Nephron (organoid): Measurements from ENCODE around the gene NDUFS8.

Experiments
- H3K27ac Mint-ChIP-seq, 3 experiments: 2 replicates each; pipeline ENCODE4 v1.8.0; 2020; ENCODE audit warnings: mixed read lengths in 3 of 3, mild to moderate bottlenecking in 2 of 3, moderate library complexity in 1 of 3
- H3K27me3 Mint-ChIP-seq: 2 replicates; pipeline ENCODE4 v1.8.0; 2021; ENCODE audit warnings: low read depth, mild to moderate bottlenecking, moderate library complexity, mixed read lengths
- H3K36me3 Mint-ChIP-seq: 2 replicates; pipeline ENCODE4 v1.8.0; 2020; ENCODE audit warnings: low read depth, mixed read lengths
- H3K4me1 Mint-ChIP-seq: 2 replicates; pipeline ENCODE4 v1.8.0; 2020; ENCODE audit warnings: mixed read lengths
- H3K4me3 Mint-ChIP-seq, 3 experiments: 2 replicates each; pipeline ENCODE4 v1.8.0; 2020; ENCODE audit warnings: mild to moderate bottlenecking in 3 of 3, mixed read lengths in 3 of 3, moderate library complexity in 2 of 3
- H3K9me3 Mint-ChIP-seq: 2 replicates; pipeline ENCODE4 v1.8.0; 2020; ENCODE audit warnings: mixed read lengths
- CTCF ChIP-seq, 3 experiments: fragments of 200-600 bp; sonication (generic); IDR thresholded peaks; one replicate each; pipeline ENCODE4 v1.5.0; 2021; ENCODE audit warnings: antibody characterized with exemption in 3 of 3; ENCODE audit not compliant: unreplicated experiment in 3 of 3

The NDUFS8 gene

GRCh38 chr11:68044898-68045351, 14.4 kb downstream of the NDUFS8 start:
- H3K36me3 Mint-ChIP-seq: no peaks in the 10 kb centered on the region
- no peak overlapping the region for H3K27ac Mint-ChIP-seq
- no peak for TF ChIP-seq CTCF (IDR thresholded peaks at IDR 0.05; ENCODE audit: unreplicated experiment in 3 of 3)
- no peaks in the 10 kb centered on the region for H3K27me3 Mint-ChIP-seq
- H3K4me3 Mint-ChIP-seq: no peak overlapping the region
- H3K4me1 Mint-ChIP-seq: peaks cover 10% of the 10 kb centered on the region
- H3K9me3 Mint-ChIP-seq: no peaks in the 10 kb centered on the region

GRCh38 chr11:68047437-68048290, 17.2 kb downstream of the NDUFS8 start:
- Mint-ChIP-seq H3K27me3 (no peaks in the 10 kb centered on the region), H3K4me1 (no peaks in the 10 kb centered on the region), H3K36me3 (no peaks in the 10 kb centered on the region), H3K4me3 (no peak overlapping the region), H3K27ac (no peak overlapping the region), H3K9me3 (no peaks in the 10 kb centered on the region)
- TF ChIP-seq CTCF (IDR thresholded peaks at IDR 0.05; ENCODE audit: unreplicated experiment in 3 of 3): no peak

DNA sequence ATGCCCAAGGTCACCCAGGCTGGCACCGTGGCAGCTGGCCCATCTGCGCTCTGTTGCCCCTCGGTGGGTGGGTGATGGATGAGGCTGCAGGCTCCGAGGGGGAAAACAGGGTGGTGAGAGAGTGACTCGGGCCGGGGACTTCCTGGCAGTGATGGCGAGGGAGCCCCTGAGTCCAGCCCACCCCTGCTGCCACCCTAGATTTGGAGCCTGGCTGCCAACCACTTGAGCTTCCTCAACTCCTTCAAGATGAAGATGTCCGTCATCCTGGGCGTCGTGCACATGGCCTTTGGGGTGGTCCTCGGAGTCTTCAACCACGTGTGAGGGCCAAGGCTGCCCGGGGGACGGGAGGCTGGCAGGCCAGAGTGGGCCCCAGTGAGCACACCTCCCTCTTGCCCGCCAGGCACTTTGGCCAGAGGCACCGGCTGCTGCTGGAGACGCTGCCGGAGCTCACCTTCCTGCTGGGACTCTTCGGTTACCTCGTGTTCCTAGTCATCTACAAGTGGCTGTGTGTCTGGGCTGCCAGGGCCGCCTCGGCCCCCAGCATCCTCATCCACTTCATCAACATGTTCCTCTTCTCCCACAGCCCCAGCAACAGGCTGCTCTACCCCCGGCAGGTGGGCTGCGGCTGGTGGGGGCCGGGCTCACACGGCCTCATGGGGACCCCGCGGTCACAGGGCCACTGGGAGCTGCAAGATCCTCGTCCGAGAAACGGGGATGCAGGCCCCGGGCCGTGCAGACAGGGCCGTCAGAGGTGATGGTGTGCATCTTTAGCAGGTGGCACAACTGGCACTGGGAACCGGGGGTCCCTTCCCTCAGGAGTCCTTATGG, 18.4 kb downstream of the NDUFS8 start:
- Mint-ChIP-seq H3K27me3 (no peaks in the 10 kb centered on the region), H3K9me3 (no peaks in the 10 kb centered on the region), H3K36me3 (no peaks in the 10 kb centered on the region), H3K27ac (no peak overlapping the region), H3K4me3 (no peak overlapping the region), H3K4me1 (no peaks in the 10 kb centered on the region)
- TF ChIP-seq CTCF (IDR thresholded peaks at IDR 0.05; ENCODE audit: unreplicated experiment in 3 of 3): no peak

GRCh38 chr11:68049509-68050370, 19.3 kb downstream of the NDUFS8 start:
- TF ChIP-seq CTCF (IDR thresholded peaks at IDR 0.05; ENCODE audit: unreplicated experiment in 3 of 3): no peak
- no peaks in the 10 kb centered on the region for H3K9me3 Mint-ChIP-seq
- H3K4me1 Mint-ChIP-seq: no peaks in the 10 kb centered on the region
- no peak overlapping the region for H3K27ac Mint-ChIP-seq
- H3K4me3 Mint-ChIP-seq: no peak overlapping the region
- no peaks in the 10 kb centered on the region for H3K36me3 Mint-ChIP-seq
- no peaks in the 10 kb centered on the region for H3K27me3 Mint-ChIP-seq

DNA sequence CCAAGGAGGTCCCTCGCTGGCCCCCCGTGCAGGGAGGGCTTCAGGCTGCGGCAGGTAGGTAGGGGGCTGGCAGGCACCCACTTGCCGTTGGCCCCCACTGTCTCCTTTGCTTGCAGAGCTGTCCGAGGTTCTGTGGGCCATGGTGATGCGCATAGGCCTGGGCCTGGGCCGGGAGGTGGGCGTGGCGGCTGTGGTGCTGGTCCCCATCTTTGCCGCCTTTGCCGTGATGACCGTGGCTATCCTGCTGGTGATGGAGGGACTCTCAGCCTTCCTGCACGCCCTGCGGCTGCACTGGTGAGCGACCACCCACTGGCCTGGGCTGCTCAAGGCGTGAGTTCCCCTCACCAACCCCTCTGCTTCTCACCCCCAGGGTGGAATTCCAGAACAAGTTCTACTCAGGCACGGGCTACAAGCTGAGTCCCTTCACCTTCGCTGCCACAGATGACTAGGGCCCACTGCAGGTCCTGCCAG, 19.9 kb downstream of the NDUFS8 start:
- H3K36me3 Mint-ChIP-seq: no peaks in the 10 kb centered on the region
- TF ChIP-seq CTCF (IDR thresholded peaks at IDR 0.05; ENCODE audit: unreplicated experiment in 3 of 3): no peak
- H3K27me3 Mint-ChIP-seq: no peaks in the 10 kb centered on the region
- H3K4me1 Mint-ChIP-seq: no peaks in the 10 kb centered on the region
- no peak overlapping the region for H3K4me3 Mint-ChIP-seq
- H3K9me3 Mint-ChIP-seq: no peaks in the 10 kb centered on the region
- H3K27ac Mint-ChIP-seq: no peak overlapping the region
